NCI-H345 treated with DMSO at 0.1 percent for 48 hours (cell line): Measurements from ENCODE around the gene NR2E3.
"Not testable (repeated sequence)": the region's sequence is repeated elsewhere in the genome, so short reads cannot be mapped to it uniquely, and the experiment has no call there.

Experiments used
- DNase-seq: peaks from one replicate; lab custom pipeline; 2025; ENCODE audit not compliant: unreplicated experiment; lab: John Stamatoyannopoulos, UW

The NR2E3 gene

GRCh38 chr15:71813723-71814470, 3.5 kb downstream of the NR2E3 start:
- no peak for DNase-seq

GRCh38 chr15:71815301-71815700, 4.9 kb downstream of the NR2E3 start:
- DNase-seq: no peak

DNA sequence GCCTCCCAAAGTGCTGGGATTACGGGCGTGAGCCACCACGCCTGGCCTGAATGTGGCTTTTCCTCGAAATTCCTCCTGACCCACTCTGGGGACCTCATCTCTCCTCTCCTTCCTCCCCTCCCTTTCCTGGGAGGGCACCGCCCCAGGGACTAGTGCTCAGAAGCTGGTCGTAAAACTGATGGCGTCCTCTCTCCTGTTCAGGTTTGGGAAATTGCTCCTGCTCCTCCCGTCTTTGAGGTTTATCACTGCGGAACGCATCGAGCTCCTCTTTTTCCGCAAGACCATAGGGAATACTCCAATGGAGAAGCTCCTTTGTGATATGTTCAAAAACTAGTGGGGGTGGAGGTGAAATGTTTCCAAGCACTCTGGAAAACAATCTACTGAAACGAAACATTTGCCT, 7.0 kb downstream of the NR2E3 start:
- no peak for DNase-seq

DNA sequence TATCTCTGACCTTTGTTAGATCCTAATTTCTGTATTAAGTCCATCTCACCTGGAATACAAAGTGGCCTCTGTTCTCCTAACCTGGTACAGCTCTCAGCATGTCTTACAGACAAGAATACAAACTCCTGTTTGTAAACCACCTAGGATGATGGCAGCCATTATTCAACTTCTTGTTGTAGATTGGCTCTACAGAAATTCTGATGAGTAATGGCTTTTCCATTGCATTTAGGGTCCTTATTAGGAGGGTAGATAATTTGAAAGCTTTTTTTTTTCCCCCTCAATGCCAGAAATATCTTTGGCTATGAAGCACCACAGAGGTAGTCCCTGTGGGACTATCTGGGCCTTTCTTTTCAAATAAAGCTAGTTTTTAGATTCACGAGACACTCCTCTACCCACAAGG, 9.8 kb downstream of the NR2E3 start:
- DNase-seq: no peak

- no peak for DNase-seq
Observed at GRCh38 chr15:71821547-71822129, 11.3 kb downstream of the NR2E3 start.

DNA sequence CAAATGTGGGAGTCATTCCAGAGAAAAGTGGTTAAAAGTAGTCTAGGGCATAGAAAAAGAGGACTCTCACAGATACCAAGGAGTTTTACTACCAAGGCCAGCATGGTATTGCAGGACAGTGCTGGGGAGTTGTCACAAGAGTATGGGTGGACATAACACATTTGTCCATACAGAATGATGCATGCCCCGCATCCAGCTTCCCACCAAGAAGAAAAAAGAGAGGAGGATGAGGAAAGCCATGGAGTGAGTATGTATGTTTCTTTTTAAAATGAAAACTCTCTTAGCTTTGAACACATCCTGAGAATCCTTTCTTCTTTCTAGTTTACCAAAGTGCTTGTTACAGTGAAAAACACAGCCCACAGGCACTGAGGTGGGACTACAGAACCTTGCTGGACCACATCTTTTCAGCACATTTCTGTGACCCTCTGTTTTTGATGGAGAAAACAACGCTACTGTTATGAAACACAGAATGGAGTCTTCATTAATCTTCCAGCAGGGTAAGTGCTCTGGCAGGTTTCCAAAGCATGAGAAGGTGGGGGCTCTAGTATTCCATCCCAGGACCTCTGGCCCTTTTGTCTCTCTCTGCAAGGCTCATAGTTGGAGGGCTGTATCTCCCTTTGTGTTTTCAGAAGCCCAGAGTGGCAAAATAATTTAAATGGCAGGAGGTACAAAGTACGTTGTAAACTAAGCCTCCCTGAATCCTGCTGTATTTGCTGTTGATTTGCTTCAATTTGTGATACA, 12.7 kb downstream of the NR2E3 start:
- DNase-seq: no peak

DNA sequence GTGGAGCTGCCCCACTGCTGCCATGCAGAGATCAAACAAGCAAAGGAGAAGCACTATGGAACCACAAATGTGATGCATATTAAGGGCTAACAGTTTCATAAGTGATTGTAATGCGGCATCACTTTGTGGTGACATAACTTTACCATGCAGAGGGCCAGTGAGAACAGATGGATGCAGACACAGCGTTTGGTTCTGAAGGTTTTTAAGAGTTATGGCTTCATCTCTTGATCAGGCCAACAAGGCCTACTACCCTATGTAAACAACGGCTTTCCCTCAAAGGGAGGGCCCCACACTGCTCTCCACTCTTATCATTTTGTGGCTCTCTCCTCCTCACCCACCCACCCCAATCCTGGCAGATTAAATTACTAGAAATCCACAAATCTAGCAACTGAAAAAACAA, 13.4 kb downstream of the NR2E3 start:
- DNase-seq: no peak

DNA sequence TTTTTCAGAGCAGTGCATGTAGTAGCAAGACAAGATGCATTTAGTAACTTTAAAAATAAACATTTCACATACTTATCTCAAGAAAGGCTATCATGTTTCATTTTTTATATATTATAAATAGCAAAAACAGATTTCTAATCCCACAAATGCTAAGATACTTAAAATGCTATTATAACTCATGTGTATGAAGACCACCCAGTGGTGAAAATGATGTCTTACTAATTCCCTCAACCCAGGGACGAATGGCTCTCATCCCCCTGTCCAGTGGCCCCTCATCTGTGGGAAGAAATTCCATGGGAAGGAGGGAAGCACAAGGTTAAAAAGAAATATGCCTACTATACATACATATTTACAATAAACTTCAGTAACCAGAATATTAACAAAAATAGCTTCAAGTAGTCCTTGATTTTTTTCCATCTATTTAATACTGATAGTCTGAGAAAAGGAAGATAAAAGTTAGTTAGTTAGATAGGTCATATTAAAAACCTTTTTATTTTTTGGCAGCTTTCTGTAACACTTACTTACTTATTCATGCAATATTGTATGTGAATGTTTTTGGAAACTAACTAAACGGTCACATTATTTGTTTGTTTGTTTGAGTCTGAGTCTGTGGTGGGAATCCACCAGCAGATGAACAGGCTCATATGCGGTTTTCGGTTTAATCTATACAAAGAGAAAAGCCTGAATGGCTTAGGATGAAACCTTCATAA, 14.8 kb downstream of the NR2E3 start:
- DNase-seq: no peak

- no peak for DNase-seq
Observed at GRCh38 chr15:71826196-71826595, 15.8 kb downstream of the NR2E3 start.

DNA sequence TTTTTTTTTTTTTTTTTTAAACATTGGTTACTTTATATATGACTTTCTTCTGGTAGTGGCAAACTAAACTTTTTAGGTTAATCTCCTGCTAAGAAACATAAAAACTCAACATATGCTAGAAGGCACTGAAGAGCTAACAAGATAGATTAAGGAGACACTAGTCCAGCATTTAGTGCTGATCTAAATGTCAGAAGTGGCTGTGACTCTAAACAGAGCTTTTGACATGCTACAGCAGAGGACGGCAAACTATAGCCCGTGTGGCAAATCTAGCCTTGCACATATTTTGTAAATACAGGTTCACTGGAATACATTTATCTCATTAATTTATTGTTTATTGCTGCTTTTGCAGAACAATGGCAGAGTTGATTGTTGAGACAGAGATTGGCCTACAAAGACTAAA, 20.6 kb downstream of the NR2E3 start:
- DNase-seq: no peak

GRCh38 chr15:71841563-71841962, 31.2 kb downstream of the NR2E3 start:
- DNase-seq: no peak

DNA sequence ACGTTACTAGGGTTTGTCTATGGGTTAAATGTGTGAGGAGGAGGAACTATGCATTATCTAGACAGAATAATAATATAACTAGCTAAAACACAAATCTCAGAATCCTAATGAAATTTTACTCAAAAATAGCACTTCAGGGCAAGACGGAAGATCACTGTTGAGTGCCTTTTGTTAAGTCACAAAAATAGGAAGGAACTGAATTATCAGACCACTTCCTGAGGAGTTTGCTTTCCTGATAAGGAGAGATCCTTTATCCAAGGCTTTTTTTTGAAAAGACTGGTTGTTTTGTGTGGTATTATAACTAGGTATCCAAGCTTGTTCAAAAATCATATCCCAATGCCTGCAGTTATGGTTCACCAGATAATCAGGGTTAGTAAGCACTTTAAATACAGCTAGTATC, 34.6 kb downstream of the NR2E3 start:
- no peak for DNase-seq

GRCh38 chr15:71853543-71853942, 43.2 kb downstream of the NR2E3 start:
- no peak for DNase-seq

GRCh38 chr15:71858232-71858631, 47.9 kb downstream of the NR2E3 start:
- not testable (repeated sequence) for DNase-seq
